ENCODE data around the gene LRRC74B. TPM values are rescaled to one million over a fixed set of nuclear protein-coding genes. Genes with fewer than 3 reads are reported as not detected.
A peak's percentile ranks its signal among the peaks of the same experiment; 100 is the strongest.

Gene LRRC74B
- total RNA-seq, 1 donor from 2014 or later = 3.6 TPM

DNA sequence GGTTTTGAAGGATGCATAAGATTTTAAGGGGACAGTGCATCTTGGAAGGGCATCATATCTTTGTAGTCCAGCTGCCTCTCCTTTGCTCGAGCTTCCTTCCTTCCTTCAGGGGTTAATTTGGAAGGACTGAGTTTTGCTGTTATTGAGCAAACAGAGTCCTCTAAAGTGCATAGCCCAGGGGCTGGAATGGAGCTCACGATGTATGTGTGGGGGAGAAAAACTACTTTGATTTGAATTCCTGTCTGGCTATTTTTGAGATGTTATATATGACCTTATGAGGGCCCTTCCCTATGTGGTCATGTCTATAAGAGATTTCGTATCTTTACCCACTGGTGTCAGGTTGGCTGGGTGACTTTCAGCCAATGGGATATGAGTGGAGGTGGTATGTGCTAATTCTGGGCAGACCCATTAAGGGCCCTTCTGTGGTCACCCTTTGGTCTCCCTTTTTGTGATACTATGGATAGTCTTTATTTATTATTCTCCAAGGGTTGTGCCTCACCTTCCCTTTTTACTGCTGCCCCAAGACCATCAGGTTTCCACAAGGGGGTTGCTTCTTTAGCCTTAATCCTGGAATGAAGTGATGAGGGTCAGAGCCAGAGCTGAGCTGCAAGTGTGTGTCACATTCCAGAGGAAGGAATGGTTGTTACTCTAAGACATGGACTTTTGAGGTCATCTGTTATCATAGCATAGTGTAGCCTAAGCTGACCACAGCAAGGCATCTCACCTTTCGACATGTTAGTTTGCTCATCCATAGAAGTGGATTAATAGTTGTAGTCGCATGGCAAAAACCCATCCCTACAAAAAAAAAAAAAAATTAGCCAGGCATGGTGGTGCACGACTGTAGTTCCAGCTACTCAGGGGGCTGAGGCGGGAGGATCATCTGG is 54.6 kb downstream of the LRRC74B start:
- TF ChIP-seq, protein P1, sequence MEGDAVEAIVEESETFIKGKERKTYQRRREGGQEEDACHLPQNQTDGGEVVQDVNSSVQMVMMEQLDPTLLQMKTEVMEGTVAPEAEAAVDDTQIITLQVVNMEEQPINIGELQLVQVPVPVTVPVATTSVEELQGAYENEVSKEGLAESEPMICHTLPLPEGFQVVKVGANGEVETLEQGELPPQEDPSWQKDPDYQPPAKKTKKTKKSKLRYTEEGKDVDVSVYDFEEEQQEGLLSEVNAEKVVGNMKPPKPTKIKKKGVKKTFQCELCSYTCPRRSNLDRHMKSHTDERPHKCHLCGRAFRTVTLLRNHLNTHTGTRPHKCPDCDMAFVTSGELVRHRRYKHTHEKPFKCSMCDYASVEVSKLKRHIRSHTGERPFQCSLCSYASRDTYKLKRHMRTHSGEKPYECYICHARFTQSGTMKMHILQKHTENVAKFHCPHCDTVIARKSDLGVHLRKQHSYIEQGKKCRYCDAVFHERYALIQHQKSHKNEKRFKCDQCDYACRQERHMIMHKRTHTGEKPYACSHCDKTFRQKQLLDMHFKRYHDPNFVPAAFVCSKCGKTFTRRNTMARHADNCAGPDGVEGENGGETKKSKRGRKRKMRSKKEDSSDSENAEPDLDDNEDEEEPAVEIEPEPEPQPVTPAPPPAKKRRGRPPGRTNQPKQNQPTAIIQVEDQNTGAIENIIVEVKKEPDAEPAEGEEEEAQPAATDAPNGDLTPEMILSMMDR (IDR thresholded peaks at IDR 0.05) = no peak
- no peak overlapping the region for H3K27ac ChIP-seq
- H3K4me1 ChIP-seq = peaks cover 5% of the 10 kb centered on the region
- DNase-seq = no peak
- no peaks in the 10 kb centered on the region for H3K36me3 ChIP-seq
- intact Hi-C loops (cut with DNase I) = no loop called here
- ATAC-seq = no peak
- H3K27me3 ChIP-seq (ENCODE audit: low read depth) = peaks cover 11% of the 10 kb centered on the region
- no peaks in the 10 kb centered on the region for H3K9me3 ChIP-seq
- no peak overlapping the region for H3K4me3 ChIP-seq

DNA sequence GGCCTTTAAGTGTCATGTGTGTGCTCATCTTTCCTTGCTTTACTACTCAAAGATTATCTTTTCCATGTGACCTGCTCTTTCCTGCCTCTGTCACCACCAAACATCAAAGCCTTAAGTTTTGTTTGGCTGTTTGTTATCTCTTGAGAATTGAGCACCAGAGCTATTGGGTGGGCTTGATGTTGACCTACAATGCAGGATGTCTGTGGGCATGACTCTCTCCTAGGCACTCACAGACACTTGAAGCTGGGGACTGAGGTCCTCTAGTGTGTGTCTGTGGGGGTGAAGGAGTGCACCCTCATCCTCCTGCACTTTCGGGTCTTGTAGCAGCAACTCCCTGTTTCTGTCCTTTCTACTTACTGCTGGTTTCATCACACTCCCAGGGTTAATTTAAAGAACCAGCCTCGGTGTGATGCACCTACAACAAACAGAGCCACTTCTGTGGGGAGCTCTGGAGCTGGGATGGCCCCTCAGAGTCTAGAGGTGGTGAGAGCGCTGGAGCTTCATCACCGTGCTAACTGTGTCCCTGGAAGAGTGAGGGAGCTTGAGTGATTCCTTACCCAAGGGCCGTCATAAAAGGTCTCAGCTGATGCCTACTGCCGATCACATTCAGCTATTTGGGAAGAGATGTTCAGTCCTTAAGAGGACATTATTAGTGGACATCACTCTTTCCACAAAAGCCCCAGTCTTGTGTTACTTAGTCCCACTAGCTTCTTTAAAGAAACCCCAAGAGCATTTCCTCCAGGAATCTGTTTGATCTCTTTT is 56.3 kb downstream of the LRRC74B start:
- TF ChIP-seq, protein P1 (IDR thresholded peaks at IDR 0.05) = no peak
- no peak overlapping the region for H3K27ac ChIP-seq
- peaks cover 5% of the 10 kb centered on the region for H3K4me1 ChIP-seq
- no peak for DNase-seq
- no peak overlapping the region for H3K4me3 ChIP-seq
- peaks cover 16% of the 10 kb centered on the region for H3K27me3 ChIP-seq (ENCODE audit: low read depth)
- intact Hi-C loops (cut with DNase I) = no loop called here
- no peaks in the 10 kb centered on the region for H3K36me3 ChIP-seq
- no peak for ATAC-seq
- H3K9me3 ChIP-seq = no peaks in the 10 kb centered on the region

DNA sequence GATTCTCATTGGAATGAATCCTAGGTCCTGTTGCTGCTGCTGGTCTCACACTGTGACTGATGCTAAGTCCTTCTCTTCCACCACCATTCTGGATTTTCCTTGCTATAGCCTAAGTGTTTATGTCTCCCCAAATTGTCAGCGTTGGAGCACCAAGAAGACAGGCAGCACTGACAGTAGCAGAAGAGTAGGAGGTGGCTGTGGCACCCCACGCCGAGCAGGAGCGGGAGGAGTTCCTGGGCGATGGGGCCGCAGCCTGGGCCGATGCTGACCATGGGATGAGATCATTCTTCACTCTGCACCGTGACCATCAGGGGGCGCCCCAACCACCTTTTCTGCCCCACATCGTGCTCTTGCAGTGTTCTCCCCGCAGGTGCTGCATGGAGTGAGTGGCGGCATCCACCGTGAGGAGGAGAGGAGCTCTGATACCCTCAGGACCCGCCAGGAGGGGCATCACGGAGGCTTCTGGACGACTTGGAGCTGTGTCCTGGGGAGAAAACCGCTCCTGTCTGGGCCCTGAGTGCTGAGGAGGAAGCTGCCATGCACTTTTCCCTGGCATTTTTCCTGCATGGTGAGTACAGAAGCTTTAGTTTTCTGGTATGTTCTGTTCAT is 57.0 kb downstream of the LRRC74B start:
- Histone ChIP-seq H3K27ac (no peak overlapping the region), H3K36me3 (no peaks in the 10 kb centered on the region), H3K4me3 (no peak overlapping the region), H3K4me1 (peaks cover 5% of the 10 kb centered on the region), H3K27me3 (ENCODE audit: low read depth) (peaks cover 16% of the 10 kb centered on the region), H3K9me3 (no peaks in the 10 kb centered on the region)
- TF ChIP-seq, protein P1 (IDR thresholded peaks at IDR 0.05) = peak; percentile 79
- DNase-seq (peak; percentile 78), ATAC-seq (peak; percentile 94 to 95)
- intact Hi-C loops (cut with DNase I) = no loop called here

DNA sequence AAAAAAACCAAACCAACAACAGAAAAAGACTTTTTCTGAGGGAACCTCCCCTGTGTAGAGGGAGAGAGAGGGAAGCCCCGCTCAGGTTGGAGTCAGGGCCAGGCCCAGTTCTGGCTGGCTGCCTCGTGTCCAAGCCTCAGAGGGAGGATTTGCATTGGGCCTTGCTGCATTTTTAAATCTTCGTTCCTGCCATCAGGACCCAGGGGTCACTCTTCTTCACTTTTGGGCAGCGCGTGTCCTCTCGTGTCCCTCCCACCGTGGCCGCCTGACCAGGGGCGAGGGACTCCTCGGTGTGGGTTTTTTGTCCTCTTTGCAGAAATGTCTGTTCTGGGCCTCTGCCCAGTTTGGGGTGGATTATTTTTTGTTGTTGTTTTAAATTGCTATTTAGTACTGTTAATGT is 57.9 kb downstream of the LRRC74B start:
- TF ChIP-seq, protein P1 (IDR thresholded peaks at IDR 0.05) = no peak
- H3K27me3 ChIP-seq (ENCODE audit: low read depth) = peaks cover 16% of the 10 kb centered on the region
- no peak overlapping the region for H3K4me3 ChIP-seq
- H3K27ac ChIP-seq = no peak overlapping the region
- DNase-seq (no peak), ATAC-seq (no peak)
- intact Hi-C loops (cut with DNase I) = no loop called here
- H3K36me3 ChIP-seq = no peaks in the 10 kb centered on the region
- H3K4me1 ChIP-seq = peaks cover 5% of the 10 kb centered on the region
- H3K9me3 ChIP-seq = no peaks in the 10 kb centered on the region

DNA sequence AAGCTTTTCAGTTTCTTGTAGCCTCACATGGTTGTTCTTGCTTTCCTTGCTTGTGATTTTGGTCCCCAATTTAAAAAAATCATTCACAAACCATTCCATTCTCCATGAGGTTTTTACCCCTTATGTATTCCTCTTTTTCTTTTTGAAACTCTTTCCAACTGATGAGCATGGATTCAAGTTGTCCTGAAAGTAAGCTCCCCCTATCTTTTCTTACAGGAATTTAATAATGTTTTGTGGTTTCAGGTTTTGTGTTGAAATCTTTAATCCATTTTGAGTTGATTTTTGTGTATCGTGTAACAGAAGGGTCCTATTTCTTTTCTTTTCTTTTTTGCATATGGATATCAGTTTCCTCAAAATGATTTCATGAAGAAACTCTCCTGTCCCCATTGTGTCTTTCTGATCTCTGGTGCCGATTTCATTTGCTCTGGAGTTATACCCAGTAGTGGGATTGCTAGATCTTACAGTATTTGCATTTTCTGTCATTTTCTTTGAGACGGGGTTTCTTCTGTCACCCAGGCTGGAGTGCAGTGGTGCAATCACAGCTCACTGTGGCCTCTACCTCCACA is 58.5 kb downstream of the LRRC74B start:
- no peak overlapping the region for H3K27ac ChIP-seq
- peaks cover 16% of the 10 kb centered on the region for H3K27me3 ChIP-seq (ENCODE audit: low read depth)
- H3K4me1 ChIP-seq = peaks cover 5% of the 10 kb centered on the region
- H3K36me3 ChIP-seq = no peaks in the 10 kb centered on the region
- no peak overlapping the region for H3K4me3 ChIP-seq
- ATAC-seq = no peak
- no peaks in the 10 kb centered on the region for H3K9me3 ChIP-seq
- intact Hi-C loops (cut with DNase I) = no loop called here
- no peak for DNase-seq
- TF ChIP-seq, protein P1 (IDR thresholded peaks at IDR 0.05) = no peak

Data from lower lobe of right lung (tissue), 2 donors.